ENCODE measurements around the gene ZMYND19.
"Not testable (repeated sequence)": the region's sequence is repeated elsewhere in the genome, so short reads cannot be mapped to it uniquely, and the experiment has no call there.

- not testable (repeated sequence) for TF ChIP-seq ZNF214 (tag by site-specific recombination; IDR thresholded peaks at IDR 0.05; ENCODE audit: borderline replicate concordance); AEBP2 (tag by site-specific recombination; IDR thresholded peaks at IDR 0.05; ENCODE audit: borderline replicate concordance); CTCF (tag by site-specific recombination; IDR thresholded peaks at IDR 0.05); ZNF2 (tag by site-specific recombination; IDR thresholded peaks at IDR 0.05); OSR2 (tag by site-specific recombination; IDR thresholded peaks at IDR 0.05)
- TF ChIP-seq, protein P1, sequence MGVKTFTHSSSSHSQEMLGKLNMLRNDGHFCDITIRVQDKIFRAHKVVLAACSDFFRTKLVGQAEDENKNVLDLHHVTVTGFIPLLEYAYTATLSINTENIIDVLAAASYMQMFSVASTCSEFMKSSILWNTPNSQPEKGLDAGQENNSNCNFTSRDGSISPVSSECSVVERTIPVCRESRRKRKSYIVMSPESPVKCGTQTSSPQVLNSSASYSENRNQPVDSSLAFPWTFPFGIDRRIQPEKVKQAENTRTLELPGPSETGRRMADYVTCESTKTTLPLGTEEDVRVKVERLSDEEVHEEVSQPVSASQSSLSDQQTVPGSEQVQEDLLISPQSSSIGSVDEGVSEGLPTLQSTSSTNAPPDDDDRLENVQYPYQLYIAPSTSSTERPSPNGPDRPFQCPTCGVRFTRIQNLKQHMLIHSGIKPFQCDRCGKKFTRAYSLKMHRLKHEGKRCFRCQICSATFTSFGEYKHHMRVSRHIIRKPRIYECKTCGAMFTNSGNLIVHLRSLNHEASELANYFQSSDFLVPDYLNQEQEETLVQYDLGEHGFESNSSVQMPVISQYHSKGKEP (tag by site-specific recombination; IDR thresholded peaks at IDR 0.05), result not testable (repeated sequence)
Observed at GRCh38 chr9:137536594-137537131, 53.6 kb downstream of the ZMYND19 start.

All from HEK293 (cell line).